ENCODE measurements around the gene TYR.
"Not testable (repeated sequence)": the region's sequence is repeated elsewhere in the genome, so short reads cannot be mapped to it uniquely, and the experiment has no call there.

Gene TYR

GRCh38 chr11:89249196-89249595, 71.5 kb downstream of the TYR start:
- no peak overlapping the region for H3K4me3 ChIP-seq (ENCODE audit: control insufficient read depth, low read depth, low read length)
- no peak for DNase-seq (ENCODE audit: low read depth)
- no peak for TF ChIP-seq CTCF (conservative IDR thresholded peaks at IDR 0.05; ENCODE audit: control insufficient read depth, insufficient read depth, low read depth, low read length)

- not testable (repeated sequence) for H3K4me3 ChIP-seq (ENCODE audit: control insufficient read depth, low read depth, low read length); DNase-seq (ENCODE audit: low read depth)
Observed at GRCh38 chr11:89261483-89261882, 83.8 kb downstream of the TYR start.

GRCh38 chr11:89267660-89268302, 90.1 kb downstream of the TYR start:
- no peak for TF ChIP-seq CTCF (conservative IDR thresholded peaks at IDR 0.05; ENCODE audit: control insufficient read depth, insufficient read depth, low read depth, low read length)
- DNase-seq (ENCODE audit: low read depth): no peak
- no peak overlapping the region for H3K4me3 ChIP-seq (ENCODE audit: control insufficient read depth, low read depth, low read length)

- not testable (repeated sequence) for DNase-seq (ENCODE audit: low read depth); H3K4me3 ChIP-seq (ENCODE audit: control insufficient read depth, low read depth, low read length)
Observed at GRCh38 chr11:89272540-89273088, 94.9 kb downstream of the TYR start.

- DNase-seq (ENCODE audit: low read depth); H3K4me3 ChIP-seq (ENCODE audit: control insufficient read depth, low read depth, low read length): not testable (repeated sequence)
Observed at GRCh38 chr11:89273220-89273619, 95.5 kb downstream of the TYR start.

GRCh38 chr11:89275966-89276365, 98.3 kb downstream of the TYR start:
- DNase-seq (ENCODE audit: low read depth): no peak
- H3K4me3 ChIP-seq (ENCODE audit: control insufficient read depth, low read depth, low read length): no peak overlapping the region
- TF ChIP-seq CTCF (conservative IDR thresholded peaks at IDR 0.05; ENCODE audit: control insufficient read depth, insufficient read depth, low read depth, low read length): no peak

- H3K4me3 ChIP-seq (ENCODE audit: control insufficient read depth, low read depth, low read length): no peak overlapping the region
- no peak for TF ChIP-seq CTCF (conservative IDR thresholded peaks at IDR 0.05; ENCODE audit: control insufficient read depth, insufficient read depth, low read depth, low read length)
- no peak for DNase-seq (ENCODE audit: low read depth)
Observed at GRCh38 chr11:89279176-89279575, 101.5 kb downstream of the TYR start.

GRCh38 chr11:89281032-89281677, 103.5 kb downstream of the TYR start:
- DNase-seq (ENCODE audit: low read depth); H3K4me3 ChIP-seq (ENCODE audit: control insufficient read depth, low read depth, low read length): not testable (repeated sequence)

GRCh38 chr11:89286601-89287000, 108.9 kb downstream of the TYR start:
- not testable (repeated sequence) for H3K4me3 ChIP-seq (ENCODE audit: control insufficient read depth, low read depth, low read length); DNase-seq (ENCODE audit: low read depth)

GRCh38 chr11:89288004-89288403, 110.3 kb downstream of the TYR start:
- not testable (repeated sequence) for DNase-seq (ENCODE audit: low read depth); H3K4me3 ChIP-seq (ENCODE audit: control insufficient read depth, low read depth, low read length)

Data from fibroblast of mammary gland (primary cell).